ENCODE data around the gene ZNF18.

The ZNF18 gene

DNA sequence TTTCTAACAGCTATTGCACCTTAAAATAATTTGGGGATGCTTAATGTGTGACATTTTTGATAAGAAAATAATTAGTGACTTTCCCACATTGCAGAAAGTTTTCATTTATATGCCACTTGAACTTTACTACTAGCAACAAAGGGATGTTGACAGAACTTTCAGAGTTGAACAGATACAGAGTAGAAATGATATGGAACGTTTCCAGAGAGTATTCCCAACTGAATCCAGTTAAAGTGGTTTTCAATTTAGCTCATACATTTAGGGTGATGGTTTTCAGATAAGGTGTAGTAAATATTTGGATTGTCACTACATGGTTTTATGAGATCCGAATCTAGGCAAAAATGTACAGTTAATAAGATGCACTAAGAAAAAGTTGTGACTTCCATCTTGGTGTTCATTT lies 40.7 kb upstream of the ZNF18 start:
- no peak for ATAC-seq (ENCODE audit: low read depth)
- TF ChIP-seq CTCF (IDR thresholded peaks at IDR 0.05; ENCODE audit: poor library complexity, severe bottlenecking), result no peak
- Histone ChIP-seq H3K9me3 (ENCODE audit: severe bottlenecking) (no peaks in the 10 kb centered on the region), H3K4me3 (ENCODE audit: severe bottlenecking) (no peak overlapping the region), H3K27ac (ENCODE audit: poor library complexity, severe bottlenecking) (no peak overlapping the region), H3K4me1 (ENCODE audit: insufficient read depth, poor library complexity, severe bottlenecking) (peaks cover 27% of the 10 kb centered on the region), H3K36me3 (ENCODE audit: low read depth) (0 out of 2 replicates have a peak, but pooled peaks cover 12% of the 10 kb centered on the region), H3K27me3 (ENCODE audit: insufficient read depth, poor library complexity, severe bottlenecking) (no peaks in the 10 kb centered on the region)
- no peak for DNase-seq (ENCODE audit: low spot score)

GRCh38 chr17:12035673-12036072 lies 38.4 kb upstream of the ZNF18 start:
- no peaks in the 10 kb centered on the region for H3K27me3 ChIP-seq (ENCODE audit: insufficient read depth, poor library complexity, severe bottlenecking)
- 0 out of 2 replicates have a peak, but pooled peaks cover 12% of the 10 kb centered on the region for H3K36me3 ChIP-seq (ENCODE audit: low read depth)
- H3K9me3 ChIP-seq (ENCODE audit: severe bottlenecking), result no peaks in the 10 kb centered on the region
- no peak overlapping the region for H3K4me3 ChIP-seq (ENCODE audit: severe bottlenecking)
- peaks cover 15% of the 10 kb centered on the region for H3K4me1 ChIP-seq (ENCODE audit: insufficient read depth, poor library complexity, severe bottlenecking)
- H3K27ac ChIP-seq (ENCODE audit: poor library complexity, severe bottlenecking), result no peak overlapping the region
- DNase-seq (ENCODE audit: low spot score) (no peak), ATAC-seq (ENCODE audit: low read depth) (no peak)
- no peak for TF ChIP-seq CTCF (IDR thresholded peaks at IDR 0.05; ENCODE audit: poor library complexity, severe bottlenecking)

DNA sequence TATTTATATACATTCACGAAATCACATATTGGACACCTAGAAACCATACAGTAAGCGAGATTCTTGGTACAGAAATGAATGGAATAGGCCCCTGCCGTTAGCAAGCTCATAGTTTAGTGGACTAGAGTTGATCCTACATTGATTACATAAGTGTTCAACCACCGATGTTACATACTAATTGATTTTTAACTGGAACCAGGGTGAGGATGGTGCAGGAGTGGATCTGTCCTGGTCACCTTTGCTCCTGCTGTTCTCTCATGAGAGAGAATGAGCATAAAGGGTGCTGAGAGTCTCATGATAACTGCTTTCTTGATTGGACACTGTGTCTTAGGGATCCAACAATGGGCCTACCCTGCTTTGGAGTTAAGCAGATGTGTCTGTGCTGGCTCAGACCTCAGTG lies 37.3 kb upstream of the ZNF18 start:
- no peak for DNase-seq (ENCODE audit: low spot score)
- Histone ChIP-seq H3K4me1 (ENCODE audit: insufficient read depth, poor library complexity, severe bottlenecking) (peaks cover 3% of the 10 kb centered on the region), H3K4me3 (ENCODE audit: severe bottlenecking) (no peak overlapping the region), H3K27ac (ENCODE audit: poor library complexity, severe bottlenecking) (no peak overlapping the region), H3K36me3 (ENCODE audit: low read depth) (0 out of 2 replicates have a peak, but pooled peaks cover 12% of the 10 kb centered on the region), H3K27me3 (ENCODE audit: insufficient read depth, poor library complexity, severe bottlenecking) (no peaks in the 10 kb centered on the region), H3K9me3 (ENCODE audit: severe bottlenecking) (no peaks in the 10 kb centered on the region)
- ATAC-seq (ENCODE audit: low read depth), result no peak
- TF ChIP-seq CTCF (IDR thresholded peaks at IDR 0.05; ENCODE audit: poor library complexity, severe bottlenecking), result no peak

DNA sequence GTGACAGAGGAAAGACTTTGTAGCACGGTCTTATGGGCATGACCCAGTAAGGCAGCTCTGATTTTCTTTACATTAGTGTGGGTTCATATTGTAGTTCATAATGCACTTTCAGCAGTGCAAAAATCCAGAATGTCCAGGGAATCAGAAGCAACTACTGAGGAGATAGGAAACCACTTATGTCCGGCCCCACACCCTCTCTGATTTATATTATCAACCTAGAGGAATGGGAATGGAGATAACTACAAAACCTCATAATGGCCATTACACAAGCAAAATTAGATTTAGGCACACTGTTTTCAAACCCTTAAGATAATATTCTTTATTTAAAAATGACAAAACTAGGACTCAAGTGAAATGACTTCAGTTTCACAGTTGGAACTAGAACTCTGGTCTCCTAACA lies 31.3 kb upstream of the ZNF18 start:
- no peak for DNase-seq (ENCODE audit: low spot score)

More for the DNA sequence above, 31.3 kb upstream of the ZNF18 start:
- H3K27me3 ChIP-seq (ENCODE audit: insufficient read depth, poor library complexity, severe bottlenecking), result no peaks in the 10 kb centered on the region
- ATAC-seq (ENCODE audit: low read depth), result no peak
- no peak for TF ChIP-seq CTCF (IDR thresholded peaks at IDR 0.05; ENCODE audit: poor library complexity, severe bottlenecking)
- H3K27ac ChIP-seq (ENCODE audit: poor library complexity, severe bottlenecking), result no peak overlapping the region
- no peak overlapping the region for H3K4me3 ChIP-seq (ENCODE audit: severe bottlenecking)
- H3K9me3 ChIP-seq (ENCODE audit: severe bottlenecking), result no peaks in the 10 kb centered on the region
- H3K36me3 ChIP-seq (ENCODE audit: low read depth), result peaks cover 8% of the 10 kb centered on the region; the same call in 1 of the 2 replicates
- H3K4me1 ChIP-seq (ENCODE audit: insufficient read depth, poor library complexity, severe bottlenecking), result peaks cover 23% of the 10 kb centered on the region

Measured in RWPE2 (cell line).